Hepatocyte (in vitro differentiated cells): ENCODE measurements around the gene CREBBP. TPM values are rescaled to one million over a fixed set of nuclear protein-coding genes. Genes with fewer than 3 reads are reported as not detected.

Experiments
- DNase-seq: peaks from one replicate; pipeline ENCODE4 v3.0.0-alpha.2; 2016; ENCODE audit warnings: low spot score
- H2AFZ ChIP-seq: fragments of 200-600 bp; sonication (generic); 2 replicates; pipeline ENCODE4 v1.6.0; 2016; ENCODE audit warnings: antibody characterized with exemption, mild to moderate bottlenecking
- H3K27ac ChIP-seq: fragments of 200-600 bp; sonication (generic); 2 replicates; pipeline ENCODE4 v1.5.1; 2016; ENCODE audit warnings: mild to moderate bottlenecking
- H3K27me3 ChIP-seq: fragments of 200-600 bp; sonication (generic); 2 replicates; pipeline ENCODE4 v1.6.1; 2016
- H3K36me3 ChIP-seq: fragments of 200-600 bp; sonication (generic); replicated peaks from 2 replicates; pipeline ENCODE4 v1.5.1; 2016; ENCODE audit warnings: low read depth; ENCODE audit not compliant: insufficient read depth
- H3K4me1 ChIP-seq: fragments of 200-600 bp; sonication (generic); 2 replicates; pipeline ENCODE4 v1.5.1; 2016; ENCODE audit warnings: mild to moderate bottlenecking, moderate library complexity; ENCODE audit not compliant: insufficient read depth
- H3K4me2 ChIP-seq: fragments of 200-600 bp; sonication (generic); 2 replicates; pipeline ENCODE4 v1.6.0; 2016
- H3K4me3 ChIP-seq: fragments of 200-600 bp; sonication (generic); 2 replicates; pipeline ENCODE4 v1.5.1; 2016; ENCODE audit warnings: mild to moderate bottlenecking
- H3K79me2 ChIP-seq: fragments of 200-600 bp; sonication (generic); 2 replicates; pipeline ENCODE4 v1.6.0; 2017; ENCODE audit warnings: mild to moderate bottlenecking
- H3K9me2 ChIP-seq: fragments of 200-600 bp; sonication (generic); replicated peaks from 2 replicates; pipeline ENCODE4 v1.6.0; 2017; ENCODE audit warnings: mild to moderate bottlenecking; ENCODE audit not compliant: insufficient read depth
- H3K9me3 ChIP-seq: fragments of 200-600 bp; sonication (generic); 2 replicates; pipeline ENCODE4 v1.5.1; 2016; ENCODE audit warnings: low read depth, mild to moderate bottlenecking
- H4K20me1 ChIP-seq: fragments of 200-600 bp; sonication (generic); 2 replicates; pipeline ENCODE4 v1.6.0; 2016; ENCODE audit warnings: mild to moderate bottlenecking; ENCODE audit not compliant: insufficient read depth, poor library complexity, severe bottlenecking
- CTCF ChIP-seq: fragments of 200-600 bp; sonication (generic); IDR thresholded peaks from 2 replicates; pipeline ENCODE4 v1.5.1; 2016; ENCODE audit warnings: antibody characterized with exemption, mild to moderate bottlenecking; ENCODE audit not compliant: poor library complexity
- EZH2 ChIP-seq: fragments of 200-600 bp; sonication (generic); IDR thresholded peaks from 2 replicates; pipeline ENCODE4 v1.6.1; 2016; ENCODE audit warnings: antibody characterized with exemption, mild to moderate bottlenecking, borderline replicate concordance
- EZH2phosphoT487 ChIP-seq: fragments of 200-600 bp; sonication (generic); IDR thresholded peaks from one replicate; pipeline ENCODE4 v1.6.1; 2018; ENCODE audit warnings: antibody characterized with exemption, mild to moderate bottlenecking, low read depth, moderate library complexity; ENCODE audit not compliant: unreplicated experiment, severe bottlenecking
- WGBS: methylation state at CpG from one replicate; pipeline ENCODE4 v1.1.6; 2016; ENCODE audit warnings: low lambda C conversion rate; ENCODE audit errors: missing lambda C conversion rate; 5-methylcytosine and 5-hydroxymethylcytosine counted together
- polyA plus RNA-seq: library from polyadenylated mRNA; unstranded; fragments of >200 nt; fragmentation: Nextera tagmentation; extraction: Ambion mirVana; gene quantifications from 2 replicates; pipeline ENCODE4 v1.2.1, GENCODE V29; 2016
- total RNA-seq: library from RNA; depleted of rRNA; stranded (reverse); fragments of >200 nt; gene quantifications from 2 replicates; pipeline ENCODE4 v1.2.3, GENCODE V29; 2014

The CREBBP gene
- total and polyA plus RNA-seq, 2 experiments from 2014 or later = 18.9 to 31.5 TPM

- 97% methylated on average over 8 of the region's 8 CpGs for WGBS
- H3K27me3 ChIP-seq = no peaks in the 10 kb centered on the region
- no peak for TF ChIP-seq EZH2
- TF ChIP-seq CTCF = no peak
- TF ChIP-seq EZH2phosphoT487 = no peak
- peaks cover 99% of the 10 kb centered on the region for H4K20me1 ChIP-seq
- no peaks in the 10 kb centered on the region for H3K9me3 ChIP-seq
- H3K4me2 ChIP-seq = no peak overlapping the region
- no peaks in the 10 kb centered on the region for H3K36me3 ChIP-seq
- no peaks in the 10 kb centered on the region for H3K9me2 ChIP-seq
- H2AFZ ChIP-seq = no peak overlapping the region
- no peak overlapping the region for H3K27ac ChIP-seq
- no peak overlapping the region for H3K4me3 ChIP-seq
- H3K4me1 ChIP-seq = no peaks in the 10 kb centered on the region
- peaks cover 100% of the 10 kb centered on the region for H3K79me2 ChIP-seq
- no peak for DNase-seq
Observed at GRCh38 chr16:3798838-3799237, 81.7 kb downstream of the CREBBP start.

GRCh38 chr16:3797904-3798811 is 82.4 kb downstream of the CREBBP start:
- no peak for DNase-seq
- H3K4me2 ChIP-seq = no peak overlapping the region
- H3K4me1 ChIP-seq = no peaks in the 10 kb centered on the region
- H3K36me3 ChIP-seq = no peaks in the 10 kb centered on the region
- no peak overlapping the region for H2AFZ ChIP-seq
- peaks cover 100% of the 10 kb centered on the region for H3K79me2 ChIP-seq
- H3K9me3 ChIP-seq = no peaks in the 10 kb centered on the region
- 78% methylated on average over 10 of the region's 10 CpGs for WGBS
- no peak overlapping the region for H3K4me3 ChIP-seq
- TF ChIP-seq CTCF (no peak), EZH2 (no peak), EZH2phosphoT487 (no peak)
- H4K20me1 ChIP-seq = peaks cover 99% of the 10 kb centered on the region
- no peaks in the 10 kb centered on the region for H3K27me3 ChIP-seq
- H3K27ac ChIP-seq = no peak overlapping the region
- no peaks in the 10 kb centered on the region for H3K9me2 ChIP-seq

- H3K9me2 ChIP-seq = no peaks in the 10 kb centered on the region
- H3K27me3 ChIP-seq = no peaks in the 10 kb centered on the region
- H3K4me2 ChIP-seq = no peak overlapping the region
- WGBS = 39% methylated on average over 1 of the region's 1 CpG
- no peak overlapping the region for H3K4me3 ChIP-seq
- no peak overlapping the region for H2AFZ ChIP-seq
- no peaks in the 10 kb centered on the region for H3K9me3 ChIP-seq
- no peak for DNase-seq
- no peak overlapping the region for H3K27ac ChIP-seq
- H3K79me2 ChIP-seq = peaks cover 100% of the 10 kb centered on the region
- TF ChIP-seq CTCF (no peak), EZH2 (no peak), EZH2phosphoT487 (no peak)
- no peaks in the 10 kb centered on the region for H3K4me1 ChIP-seq
- no peaks in the 10 kb centered on the region for H3K36me3 ChIP-seq
- H4K20me1 ChIP-seq = peaks cover 100% of the 10 kb centered on the region
Observed at GRCh38 chr16:3797473-3797872, 83.0 kb downstream of the CREBBP start.
